ENCODE measurements around the gene PPP3CA. TPM values are rescaled to one million over a fixed set of nuclear protein-coding genes. Genes with fewer than 3 reads are reported as not detected.

Gene PPP3CA
- total RNA-seq, 1 donor from 2014 or later: 38.4 TPM

GRCh38 chr4:101050088-101050836 is 297.1 kb downstream of the PPP3CA start:
- H3K4me1 ChIP-seq: peaks cover 37% of the 10 kb centered on the region
- Mint-ChIP-seq H3K27ac (no peak overlapping the region), H3K9me3 (no peaks in the 10 kb centered on the region), H3K36me3 (no peaks in the 10 kb centered on the region), H3K4me1 (peaks cover 30% of the 10 kb centered on the region), H3K27me3 (ENCODE audit: insufficient read depth, low read depth) (no peaks in the 10 kb centered on the region), H3K4me3 (no peak overlapping the region)
- H3F3A ChIP-seq (ENCODE audit: low read depth): no peaks in the 10 kb centered on the region
- H3K36me3 ChIP-seq: no peaks in the 10 kb centered on the region
- TF ChIP-seq CTCF (IDR thresholded peaks at IDR 0.05) (no peak), EZH2phosphoT487 (IDR thresholded peaks at IDR 0.05) (no peak), EZH2 (IDR thresholded peaks at IDR 0.05) (no peak)
- no peaks in the 10 kb centered on the region for H4K20me1 ChIP-seq (ENCODE audit: low read depth)
- no peak overlapping the region for H3K4me3 ChIP-seq
- no peak overlapping the region for H3K9ac ChIP-seq
- H2AFZ ChIP-seq (replicated peaks): no peak overlapping the region
- no peak overlapping the region for H3K27ac ChIP-seq
- peak overlapping the region; percentile 37 for H3K4me2 ChIP-seq
- H3K9me3 ChIP-seq (ENCODE audit: low read depth): no peaks in the 10 kb centered on the region
- no peak for DNase-seq (ENCODE audit: low spot score)
- no peaks in the 10 kb centered on the region for H3K79me2 ChIP-seq (ENCODE audit: low read depth)
- H3K27me3 ChIP-seq: no peaks in the 10 kb centered on the region

GRCh38 chr4:101049549-101050001 is 297.8 kb downstream of the PPP3CA start:
- Histone ChIP-seq H2AFZ (replicated peaks) (no peak overlapping the region), H3K9ac (no peak overlapping the region), H3K4me2 (peak overlapping the region; percentile 37), H3K27ac (no peak overlapping the region), H3K9me3 (ENCODE audit: low read depth) (no peaks in the 10 kb centered on the region), H3F3A (ENCODE audit: low read depth) (no peaks in the 10 kb centered on the region), H3K79me2 (ENCODE audit: low read depth) (no peaks in the 10 kb centered on the region), H3K4me3 (no peak overlapping the region), H3K36me3 (no peaks in the 10 kb centered on the region), H3K27me3 (no peaks in the 10 kb centered on the region), H4K20me1 (ENCODE audit: low read depth) (no peaks in the 10 kb centered on the region), H3K4me1 (peaks cover 43% of the 10 kb centered on the region)
- no peaks in the 10 kb centered on the region for H3K36me3 Mint-ChIP-seq
- H3K4me1 Mint-ChIP-seq: peaks cover 36% of the 10 kb centered on the region
- TF ChIP-seq EZH2phosphoT487 (IDR thresholded peaks at IDR 0.05) (no peak), CTCF (IDR thresholded peaks at IDR 0.05) (no peak), EZH2 (IDR thresholded peaks at IDR 0.05) (no peak)
- peak; percentile 56 for DNase-seq (ENCODE audit: low spot score)
- no peaks in the 10 kb centered on the region for H3K9me3 Mint-ChIP-seq
- H3K27ac Mint-ChIP-seq: no peak overlapping the region
- H3K4me3 Mint-ChIP-seq: no peak overlapping the region
- no peaks in the 10 kb centered on the region for H3K27me3 Mint-ChIP-seq (ENCODE audit: insufficient read depth, low read depth)

GRCh38 chr4:101044766-101045165 is 302.6 kb downstream of the PPP3CA start:
- Histone ChIP-seq H3K9me3 (ENCODE audit: low read depth) (no peaks in the 10 kb centered on the region), H4K20me1 (ENCODE audit: low read depth) (no peaks in the 10 kb centered on the region), H3F3A (ENCODE audit: low read depth) (peaks cover 5% of the 10 kb centered on the region), H3K4me1 (peaks cover 19% of the 10 kb centered on the region), H3K27me3 (no peaks in the 10 kb centered on the region), H3K9ac (no peak overlapping the region), H3K27ac (no peak overlapping the region), H3K79me2 (ENCODE audit: low read depth) (no peaks in the 10 kb centered on the region), H3K4me3 (no peak overlapping the region), H3K4me2 (no peak overlapping the region), H3K36me3 (no peaks in the 10 kb centered on the region), H2AFZ (replicated peaks) (no peak overlapping the region)
- no peaks in the 10 kb centered on the region for H3K9me3 Mint-ChIP-seq
- H3K36me3 Mint-ChIP-seq: no peaks in the 10 kb centered on the region
- H3K4me1 Mint-ChIP-seq: peaks cover 28% of the 10 kb centered on the region
- TF ChIP-seq CTCF (IDR thresholded peaks at IDR 0.05): no peak
- no peak overlapping the region for H3K27ac Mint-ChIP-seq
- no peak for DNase-seq (ENCODE audit: low spot score)
- H3K4me3 Mint-ChIP-seq: no peak overlapping the region
- H3K27me3 Mint-ChIP-seq (ENCODE audit: insufficient read depth, low read depth): no peaks in the 10 kb centered on the region

Data from neural progenitor cell (in vitro differentiated cells).